H1 (cell line): ENCODE data around the gene TANC1. TPM values are rescaled to one million over a fixed set of nuclear protein-coding genes. Genes with fewer than 3 reads are reported as not detected.

Source experiments
- CTCF ChIA-PET: fragments of 300-600 bp; sonication (Branson Sonifier 250); formaldehyde crosslinking; loops from one replicate; lab custom pipeline; 2021; ENCODE audit not compliant: partially characterized antibody; lab: Charles Lee
- POLR2A ChIA-PET: fragments of 300-600 bp; sonication (Branson Sonifier 250); formaldehyde crosslinking; loops from one replicate; lab custom pipeline; 2021; ENCODE audit warnings: inconsistent platforms; ENCODE audit not compliant: partially characterized antibody; lab: Charles Lee
- DNase-seq, 2 experiments: peaks; one replicate each; pipeline versions ENCODE4 v3.0.0 to v3.0.0-alpha.2; 2010 to 2022; ENCODE audit warnings: low spot score in 2 of 2, low read depth in 1 of 2, mixed read lengths in 1 of 2
- FAIRE-seq: peaks from 2 replicates; lab custom pipeline; 2011; peaks lifted over from hg19 to GRCh38; lab: Jason Lieb, UNC
- H2AFZ ChIP-seq: 2 replicates; pipeline ENCODE4 v1.8.1; 2012; ENCODE audit warnings: low read length, inconsistent platforms
- H2AK5ac ChIP-seq: 2 replicates; pipeline ENCODE4 v1.6.1; 2013; ENCODE audit warnings: low read depth, low read length
- H2BK120ac ChIP-seq: replicated peaks from 2 replicates; pipeline ENCODE3; 2013; ENCODE audit warnings: low read depth, low read length, inconsistent platforms
- H2BK12ac ChIP-seq: 2 replicates; pipeline ENCODE4 v1.6.1; 2013; ENCODE audit warnings: low read depth, low read length
- H2BK15ac ChIP-seq: 2 replicates; pipeline ENCODE4 v1.6.1; 2013; ENCODE audit warnings: low read length
- H2BK20ac ChIP-seq: 2 replicates; pipeline ENCODE4 v1.6.1; 2013; ENCODE audit warnings: low read length
- H2BK5ac ChIP-seq: 2 replicates; pipeline ENCODE4 v1.6.1; 2013; ENCODE audit warnings: low read depth, low read length
- H3K14ac ChIP-seq: 2 replicates; pipeline ENCODE4 v1.6.1; 2013; ENCODE audit warnings: inconsistent platforms; ENCODE audit not compliant: insufficient read length
- H3K18ac ChIP-seq: 2 replicates; pipeline ENCODE4 v1.6.1; 2013; ENCODE audit warnings: low read length; ENCODE audit errors: extremely low read depth
- H3K23ac ChIP-seq: 2 replicates; pipeline ENCODE4 v1.6.1; 2013; ENCODE audit warnings: inconsistent platforms; ENCODE audit not compliant: insufficient read length
- H3K23me2 ChIP-seq: 2 replicates; pipeline ENCODE4 v1.6.1; 2013; ENCODE audit warnings: low read depth, low read length
- H3K27ac ChIP-seq: 2 replicates; pipeline ENCODE4 v1.6.1; 2011; ENCODE audit warnings: low read depth, low read length, inconsistent platforms
- H3K27me3 ChIP-seq, 4 experiments: replicated peaks in 1 of 4; 1 replicate in 1 of 4; 2 replicates in 3 of 4; pipeline versions ENCODE4 v1.6.1 to v1.8.1; 2011 to 2013; ENCODE audit warnings: low read length in 3 of 4, mild to moderate bottlenecking in 3 of 4, inconsistent platforms in 2 of 4, mixed read lengths in 2 of 4, moderate library complexity in 1 of 4; ENCODE audit not compliant: control insufficient read depth in 3 of 4, insufficient read depth in 3 of 4; ENCODE audit errors: extremely low read depth in 1 of 4
- H3K36me3 ChIP-seq, 4 experiments: 2 replicates each; pipeline versions ENCODE4 v1.6.1 to v1.8.1; 2011 to 2013; ENCODE audit warnings: mild to moderate bottlenecking in 4 of 4, low read length in 3 of 4, moderate library complexity in 2 of 4, control low read depth in 1 of 4, inconsistent platforms in 1 of 4; ENCODE audit not compliant: insufficient read depth in 4 of 4, control insufficient read depth in 2 of 4
- H3K4ac ChIP-seq: replicated peaks from 2 replicates; pipeline ENCODE3; 2013; ENCODE audit warnings: low read length, low read depth, mixed read lengths, inconsistent platforms; ENCODE audit not compliant: insufficient read length
- H3K4me1 ChIP-seq, 4 experiments: replicated peaks in 1 of 4; 1 replicate in 1 of 4; 2 replicates in 3 of 4; pipeline versions ENCODE4 v1.6.1 to v1.8.1; 2011 to 2013; ENCODE audit warnings: low read length in 3 of 4, inconsistent platforms in 2 of 4, mixed read lengths in 1 of 4; ENCODE audit not compliant: insufficient read depth in 4 of 4, control insufficient read depth in 3 of 4
- H3K4me2 ChIP-seq, 2 experiments: 2 replicates each; pipeline versions ENCODE4 v1.6.1 to v1.8.1; 2011 to 2013; ENCODE audit warnings: low read depth in 2 of 2, low read length in 2 of 2, control low read depth in 1 of 2, inconsistent platforms in 1 of 2, mild to moderate bottlenecking in 1 of 2; ENCODE audit not compliant: insufficient read depth in 1 of 2
- H3K4me3 ChIP-seq, 4 experiments: fragments of 200-600, 300-600 bp in 1 of 4; sonication (generic), shearing (Covaris generic), sonication (Bioruptor Twin) in 1 of 4; 2 replicates each; pipeline versions ENCODE4 v1.5.1 to v1.8.1; 2011 to 2016; ENCODE audit warnings: low read length in 4 of 4, low read depth in 3 of 4, control low read depth in 2 of 4, inconsistent platforms in 2 of 4, mild to moderate bottlenecking in 2 of 4, mixed read lengths in 1 of 4, moderate library complexity in 1 of 4; ENCODE audit not compliant: insufficient read depth in 2 of 4; ENCODE audit errors: extremely low read depth in 1 of 4
- H3K56ac ChIP-seq: replicated peaks from 2 replicates; pipeline ENCODE3; 2013; ENCODE audit warnings: low read depth, mild to moderate bottlenecking, mixed read lengths, low read length, inconsistent platforms; ENCODE audit not compliant: insufficient read length
- H3K79me1 ChIP-seq: 2 replicates; pipeline ENCODE4 v1.6.1; 2013; ENCODE audit warnings: low read depth, low read length, control low read depth
- H3K79me2 ChIP-seq, 2 experiments: 2 replicates each; pipeline versions ENCODE4 v1.6.1 to v1.8.1; 2012 to 2013; ENCODE audit warnings: low read length in 2 of 2, mild to moderate bottlenecking in 2 of 2, inconsistent platforms in 1 of 2; ENCODE audit not compliant: insufficient read depth in 2 of 2, control insufficient read depth in 1 of 2
- H3K9ac ChIP-seq, 4 experiments: replicated peaks in 1 of 4; 1 replicate in 1 of 4; 2 replicates in 3 of 4; pipeline versions ENCODE4 v1.6.1 to v1.8.1; 2011 to 2013; ENCODE audit warnings: low read depth in 3 of 4, low read length in 3 of 4, control low read depth in 2 of 4, mild to moderate bottlenecking in 2 of 4, moderate library complexity in 2 of 4, inconsistent platforms in 1 of 4; ENCODE audit errors: extremely low read depth in 1 of 4
- H3K9me3 ChIP-seq, 2 experiments: 2 replicates each; pipeline versions ENCODE4 v1.6.1 to v1.8.1; 2012 to 2013; ENCODE audit warnings: mild to moderate bottlenecking in 2 of 2, moderate library complexity in 2 of 2, control low read depth in 1 of 2, inconsistent platforms in 1 of 2, low read depth in 1 of 2, low read length in 1 of 2, mixed read lengths in 1 of 2; ENCODE audit not compliant: insufficient read depth in 2 of 2
- H4K20me1 ChIP-seq, 2 experiments: replicated peaks in 1 of 2; 2 replicates each; pipeline versions ENCODE3 to v1.8.1; 2011 to 2013; ENCODE audit warnings: inconsistent platforms in 2 of 2, low read length in 2 of 2, mild to moderate bottlenecking in 1 of 2; ENCODE audit not compliant: insufficient read depth in 2 of 2, control insufficient read depth in 1 of 2
- H4K5ac ChIP-seq: 2 replicates; pipeline ENCODE4 v1.6.1; 2013; ENCODE audit warnings: low read length, low read depth, mixed read lengths, inconsistent platforms; ENCODE audit not compliant: insufficient read length
- H4K8ac ChIP-seq: 2 replicates; pipeline ENCODE4 v1.8.0; 2013; ENCODE audit warnings: mild to moderate bottlenecking, moderate library complexity, low read length, inconsistent platforms; ENCODE audit not compliant: insufficient read depth; ENCODE audit errors: extremely low read depth
- H4K91ac ChIP-seq: replicated peaks from 2 replicates; pipeline ENCODE3; 2013; ENCODE audit warnings: low read length, mixed read lengths, inconsistent platforms; ENCODE audit not compliant: insufficient read length
- ASH2L ChIP-seq: fragments of 200-600, 300-600 bp; sonication (generic); IDR thresholded peaks from one replicate; pipeline ENCODE4 v1.7.1; 2017; ENCODE audit warnings: low read length
- BACH1 ChIP-seq: IDR thresholded peaks from 2 replicates; pipeline ENCODE4 v1.6.1; 2012; ENCODE audit warnings: low read length, improper control_type of control experiment
- CBX8 ChIP-seq: fragments of 300-800, 300-1000 bp; sonication (generic); IDR thresholded peaks from 2 replicates; pipeline ENCODE4 v1.7.1; 2016; ENCODE audit warnings: low read depth, low read length, borderline replicate concordance
- CHD1 ChIP-seq: IDR thresholded peaks from 2 replicates; pipeline ENCODE4 v1.6.1; 2012; ENCODE audit warnings: low read depth, low read length, improper control_type of control experiment
- EP300 ChIP-seq, 2 experiments: IDR thresholded peaks; 1 replicate in 1 of 2; 2 replicates in 1 of 2; pipeline ENCODE4 v1.6.1; 2011 to 2012; ENCODE audit warnings: low read depth in 2 of 2, low read length in 2 of 2, mild to moderate bottlenecking in 2 of 2, borderline replicate concordance in 1 of 2, inconsistent platforms in 1 of 2, moderate library complexity in 1 of 2
- GABPA ChIP-seq: IDR thresholded peaks from 2 replicates; pipeline ENCODE4 v1.6.1; 2011; ENCODE audit warnings: mild to moderate bottlenecking, low read length, moderate library complexity, borderline replicate concordance; ENCODE audit not compliant: insufficient read depth
- KDM4A ChIP-seq: IDR thresholded peaks from one replicate; pipeline ENCODE4 v1.7.1; 2012; ENCODE audit warnings: low read depth, mild to moderate bottlenecking, moderate library complexity, low read length, inconsistent platforms; ENCODE audit not compliant: severe bottlenecking
- POLR2AphosphoS5 ChIP-seq: IDR thresholded peaks from 2 replicates; pipeline ENCODE4 v1.6.1; 2011; ENCODE audit warnings: low read depth, low read length
- RXRA ChIP-seq: IDR thresholded peaks from 2 replicates; pipeline ENCODE4 v1.6.1; 2011; ENCODE audit warnings: low read depth, mild to moderate bottlenecking, low read length, moderate library complexity; ENCODE audit not compliant: insufficient read depth
- TEAD4 ChIP-seq: IDR thresholded peaks from 2 replicates; pipeline ENCODE4 v1.6.1; 2012; ENCODE audit warnings: low read depth, low read length, inconsistent platforms, mixed read lengths
- ZNF274 ChIP-seq: IDR thresholded peaks from 2 replicates; pipeline ENCODE4 v1.7.0; 2012; ENCODE audit warnings: low read length, borderline replicate concordance; ENCODE audit errors: extremely low read depth
- WGBS, 2 experiments: shearing (Covaris generic) in 1 of 2; methylation state at CpG; one replicate each; pipeline versions ENCODE4 v1.1.6 to v1.1.7; 2013 to 2015; ENCODE audit warnings: low lambda C conversion rate in 2 of 2, mixed read lengths in 2 of 2, inconsistent platforms in 1 of 2, low coverage in 1 of 2, missing lambda C conversion rate in 1 of 2; ENCODE audit not compliant: insufficient replicate concordance in 2 of 2, insufficient coverage in 1 of 2, insufficient read length in 1 of 2; ENCODE audit errors: extremely low coverage in 1 of 2, missing lambda C conversion rate in 1 of 2; 5-methylcytosine and 5-hydroxymethylcytosine counted together
- polyA plus RNA-seq, 7 experiments: library from polyadenylated mRNA; depleted of rRNA in 3 of 7; stranded (reverse) in 5 of 7; unstranded in 2 of 7; fragments of >200 nt in 5 of 7; fragments of 200-250 nt in 2 of 7; gene quantifications; 1 replicate in 5 of 7; 2 replicates in 1 of 7; 4 replicates in 1 of 7; pipeline versions ENCODE4 v1.2.1 to v1.2.3, GENCODE V29; 2011 to 2013; ENCODE audit warnings: missing spikeins in 2 of 7, mixed read lengths in 2 of 7
- total RNA-seq: library from RNA; stranded (reverse); fragmentation: NEBNext Ultra II Directional; extraction: Animal tissue kit (Norgen Biotek cat#: 25700); gene quantifications from 2 replicates; pipeline ENCODE4 v1.2.1, GENCODE V29; 2021
- TF ChIP-seq, protein P1 (sequence below): IDR thresholded peaks from 2 replicates; pipeline ENCODE4 v1.6.1; 2011; ENCODE audit warnings: low read depth, mild to moderate bottlenecking, low read length; ENCODE audit not compliant: insufficient read depth

The TANC1 gene
- total and polyA plus RNA-seq, 2 of the 8 experiments (the other 6 are each of a cell fraction or from before 2014, with no cell fraction given), result 4.1 to 7.6 TPM

DNA sequence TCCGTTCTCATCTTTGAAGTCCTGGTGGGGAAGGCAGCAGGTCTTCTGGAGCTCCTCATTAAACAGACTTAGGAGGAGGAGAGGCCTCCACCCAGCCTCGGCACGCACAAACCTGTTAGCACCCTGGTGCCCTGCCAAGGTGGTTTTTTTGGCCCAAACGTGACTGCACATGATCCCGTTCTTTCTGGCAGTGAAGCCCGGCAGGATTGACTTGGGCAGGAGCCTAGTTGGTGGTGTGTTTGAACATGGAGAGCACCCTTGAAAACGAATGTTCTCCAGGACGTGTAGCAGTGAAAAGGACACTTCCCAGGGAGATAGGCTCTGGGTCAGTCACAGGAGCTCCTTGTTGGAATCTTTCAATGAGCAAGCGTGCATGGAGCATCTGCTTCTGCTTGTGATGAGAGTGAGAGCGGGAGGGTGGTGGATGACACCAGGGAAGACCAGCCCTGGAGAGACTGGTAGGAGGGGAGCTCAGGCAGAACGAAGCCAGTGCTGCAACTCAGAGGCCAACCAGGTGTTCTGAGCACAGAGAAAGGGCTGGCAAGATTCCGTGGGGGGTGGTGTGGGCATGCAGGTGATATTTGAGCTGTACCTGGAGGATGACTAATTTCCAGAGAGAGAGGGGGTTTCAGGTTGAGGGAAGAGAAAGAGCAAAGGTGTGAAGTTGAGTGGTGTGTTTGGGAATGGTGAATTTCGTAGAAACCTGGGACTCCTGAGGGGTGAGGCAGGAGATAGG lies 73.8 kb downstream of the TANC1 start:
- Histone ChIP-seq H3K4me2 (no peak overlapping the region), H3K9ac (no peak overlapping the region), H3K4me3 (no peak overlapping the region), H3K79me2 (no peaks in the 10 kb centered on the region), H3K9me3 (peaks cover 16 to 17% of the 10 kb centered on the region in 2 experiments), H2BK5ac (no peak overlapping the region), H3K27ac (no peak overlapping the region), H4K5ac (no peak overlapping the region), H2BK12ac (no peak overlapping the region), H2BK15ac (no peak overlapping the region), H2AFZ (no peak overlapping the region), H3K14ac (no peak overlapping the region), H3K79me1 (no peaks in the 10 kb centered on the region; the same call in 1 of the 2 replicates), H3K4ac (no peak overlapping the region), H4K8ac (no peak overlapping the region; the same call in 1 of the 2 replicates), H3K23ac (no peak overlapping the region), H3K4me1 (peaks cover 0 to 4% (median 2%) of the 10 kb centered on the region in 4 experiments; a peak in 1 of 7 replicates), H3K56ac (no peak overlapping the region), H4K91ac (no peak overlapping the region), H3K36me3 (no peaks in the 10 kb centered on the region; a peak in 1 of 8 replicates), H3K23me2 (no peaks in the 10 kb centered on the region; the same call in 1 of the 2 replicates), H2AK5ac (no peak overlapping the region), H3K18ac (no peak overlapping the region), H2BK20ac (no peak overlapping the region), H4K20me1 (no peaks in the 10 kb centered on the region), H2BK120ac (no peak overlapping the region), H3K27me3 (no peaks in the 10 kb centered on the region)
- ChIA-PET POLR2A (no interaction called here), CTCF (interaction anchor here (3.0 to 3.8 kb wide), 2 partner anchors 11 to 77 kb away, joined by 10 to 12 read pairs; no protein-coding TSS in a partner anchor)
- DNase-seq (no peak), FAIRE-seq (no peak)
- 91% methylated on average over 11 of the region's 13 CpGs; no CpG with 5 or more reads in 1 of the 2 experiments for WGBS, 2 experiments
- TF ChIP-seq BACH1 (no peak), EP300 (IDR thresholded peaks at IDR 0.05; ENCODE audit: borderline replicate concordance in 1 of 2, low read depth in 2 of 2, low read length in 2 of 2) (no peak), POLR2AphosphoS5 (no peak), RXRA (no peak), GABPA (no peak), KDM4A (no peak), CBX8 (no peak), TEAD4 (no peak), CHD1 (no peak), ASH2L (no peak), ZNF274 (no peak)
- TF ChIP-seq, protein P1, sequence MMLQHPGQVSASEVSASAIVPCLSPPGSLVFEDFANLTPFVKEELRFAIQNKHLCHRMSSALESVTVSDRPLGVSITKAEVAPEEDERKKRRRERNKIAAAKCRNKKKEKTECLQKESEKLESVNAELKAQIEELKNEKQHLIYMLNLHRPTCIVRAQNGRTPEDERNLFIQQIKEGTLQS, result no peak
